Measurements from ENCODE around the gene D2HGDH. TPM values are rescaled to one million over a fixed set of nuclear protein-coding genes. Genes with fewer than 3 reads are reported as not detected.
A peak's percentile ranks its signal among the peaks of the same experiment; 100 is the strongest.

D2HGDH gene
- total and polyA plus RNA-seq, 4 donors: 4.1 to 69.8 (median 25.2) TPM

DNA sequence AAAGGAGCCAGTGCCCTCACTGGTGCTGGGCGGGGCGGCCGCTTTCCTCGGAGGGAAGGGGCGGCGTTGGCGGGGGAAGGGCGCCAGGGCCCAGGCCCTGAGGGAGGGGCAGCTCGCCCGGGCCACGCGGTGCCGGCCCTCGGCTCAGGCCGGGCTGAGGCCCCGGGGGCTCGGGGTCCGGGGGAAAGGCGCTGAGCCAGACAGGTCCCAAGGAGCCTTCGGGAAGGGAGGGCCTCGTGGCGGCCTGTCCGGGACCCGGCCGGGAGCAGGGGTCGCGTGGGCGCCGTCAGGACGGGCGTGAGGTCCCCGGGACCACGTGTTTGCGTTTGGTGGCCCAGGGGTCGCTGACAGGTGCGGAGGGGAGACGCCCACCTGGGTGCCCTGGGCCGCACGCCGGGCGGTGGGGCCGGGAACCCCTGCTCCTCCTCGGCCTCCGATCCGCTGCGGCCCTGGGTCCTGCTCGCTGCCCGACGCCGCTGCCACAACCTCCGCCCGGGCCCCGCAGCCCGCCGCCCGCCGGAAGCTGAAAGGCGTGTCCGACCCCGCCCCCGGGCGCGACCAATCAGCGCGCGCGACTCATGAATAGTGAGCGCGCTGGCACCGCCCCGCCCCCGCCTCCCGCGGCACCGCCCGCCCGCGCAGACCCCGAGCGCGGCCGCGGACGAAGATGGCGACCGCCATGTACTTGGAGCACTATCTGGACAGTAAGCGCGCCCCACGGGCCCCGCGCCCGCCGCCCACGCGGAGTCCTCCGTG lies 32.9 kb upstream of the D2HGDH start, which contains the start of gene ING5:
Gene ING5, plus strand, starts transcription at position 641 of the 756 bp plus-strand sequence. Its CDS starts 27 bp downstream, at position 668.
- intact Hi-C loops (cut with DNase I): loop anchor here in 1 of 2 donors (1.0 kb wide), 1 partner anchor 14 kb away; no protein-coding TSS in a partner anchor
- Histone ChIP-seq H3K27me3 (ENCODE audit: control insufficient read depth in 1 of 2, insufficient read depth in 2 of 2, low read length in 1 of 2) (no peaks in the 10 kb centered on the region), H3K9me3 (ENCODE audit: control insufficient read depth, low read length) (no peaks in the 10 kb centered on the region), H3K36me3 (ENCODE audit: control insufficient read depth in 1 of 2, insufficient read depth in 2 of 2, low read length in 1 of 2) (peaks cover 0 to 7% of the 10 kb centered on the region in 2 donors), H3K4me3 (ENCODE audit: low read length in 2 of 2) (peak within 1 kb of the TSS; percentile 75 to 84), H3K4me1 (ENCODE audit: control insufficient read depth in 1 of 2, insufficient read depth in 2 of 2, low read length in 2 of 2) (no peaks in the 10 kb centered on the region), H3K27ac (ENCODE audit: low read depth in 1 of 2, low read length in 2 of 2) (peak within 1 kb of the TSS; percentile 67 to 80)
- ATAC-seq (ENCODE audit: low FRiP score) (peak; percentile 93), DNase-seq (peak; percentile 97 to 99)
- 0 to 1% methylated on average over 63 to 96 of the region's 96 CpGs for WGBS, 2 donors

GRCh38 chr2:241702155-241703031 lies 32.0 kb upstream of the D2HGDH start:
- DNase-seq: peak; percentile 88 to 93
- 0 to 1% methylated on average over 58 to 98 of the region's 98 CpGs for WGBS, 2 donors
- Histone ChIP-seq H3K4me1 (ENCODE audit: control insufficient read depth in 1 of 2, insufficient read depth in 2 of 2, low read length in 2 of 2) (no peaks in the 10 kb centered on the region), H3K9me3 (ENCODE audit: control insufficient read depth, low read length) (no peaks in the 10 kb centered on the region), H3K27ac (ENCODE audit: low read depth in 1 of 2, low read length in 2 of 2) (peak overlapping the region; percentile 52 to 80), H3K27me3 (ENCODE audit: control insufficient read depth in 1 of 2, insufficient read depth in 2 of 2, low read length in 1 of 2) (no peaks in the 10 kb centered on the region), H3K4me3 (ENCODE audit: low read length in 2 of 2) (peak overlapping the region; percentile 75 to 84), H3K36me3 (ENCODE audit: control insufficient read depth in 1 of 2, insufficient read depth in 2 of 2, low read length in 1 of 2) (peaks cover 0 to 7% of the 10 kb centered on the region in 2 donors)
- ATAC-seq (ENCODE audit: low FRiP score): peak; percentile 96
- intact Hi-C loops (cut with DNase I): no loop called here

DNA sequence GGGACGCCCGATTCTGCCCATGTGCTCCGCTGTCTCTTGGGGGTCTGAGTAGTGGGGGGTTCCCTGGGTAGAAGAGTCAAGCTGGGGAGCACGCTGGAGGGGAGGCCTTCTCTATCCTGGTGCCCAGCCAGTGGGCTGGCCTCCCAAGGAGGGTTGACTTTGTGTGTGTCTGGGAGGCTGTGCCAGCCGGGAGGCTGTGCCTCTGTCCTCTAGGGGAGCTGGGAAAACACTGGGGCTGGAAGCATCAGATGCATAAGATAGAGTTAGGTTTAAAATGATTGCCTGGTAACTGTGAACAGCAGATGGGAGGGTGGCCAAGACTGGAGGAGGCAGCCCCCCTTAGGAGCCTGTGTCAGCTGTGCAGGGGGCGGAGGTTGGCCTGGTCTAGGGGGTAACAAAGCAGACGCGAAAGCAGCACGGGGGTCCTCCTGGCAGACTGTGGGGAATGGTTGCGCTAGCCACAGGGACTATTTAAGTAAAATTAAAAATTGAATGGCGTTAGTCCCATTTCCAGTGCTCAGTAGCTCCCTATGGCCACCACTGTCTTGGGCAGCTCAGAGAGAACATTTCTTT lies 31.3 kb upstream of the D2HGDH start:
- ATAC-seq (ENCODE audit: low FRiP score) (peak; percentile 1), DNase-seq (no peak)
- peak overlapping the region in 1 of 2 donors; percentile 15 for H3K27ac ChIP-seq (ENCODE audit: low read depth in 1 of 2, low read length in 2 of 2)
- H3K9me3 ChIP-seq (ENCODE audit: control insufficient read depth, low read length): no peaks in the 10 kb centered on the region
- intact Hi-C loops (cut with DNase I): no loop called here
- H3K4me1 ChIP-seq (ENCODE audit: control insufficient read depth in 1 of 2, insufficient read depth in 2 of 2, low read length in 2 of 2): no peaks in the 10 kb centered on the region
- no peaks in the 10 kb centered on the region for H3K27me3 ChIP-seq (ENCODE audit: control insufficient read depth in 1 of 2, insufficient read depth in 2 of 2, low read length in 1 of 2)
- peaks cover 0 to 7% of the 10 kb centered on the region in 2 donors for H3K36me3 ChIP-seq (ENCODE audit: control insufficient read depth in 1 of 2, insufficient read depth in 2 of 2, low read length in 1 of 2)
- WGBS, 2 donors: 25 to 29% methylated on average over 11 of the region's 11 CpGs
- peak overlapping the region; percentile 75 to 84 for H3K4me3 ChIP-seq (ENCODE audit: low read length in 2 of 2)

- H3K27ac ChIP-seq (ENCODE audit: low read depth in 1 of 2, low read length in 2 of 2): no peak overlapping the region
- H3K27me3 ChIP-seq (ENCODE audit: control insufficient read depth in 1 of 2, insufficient read depth in 2 of 2, low read length in 1 of 2): no peaks in the 10 kb centered on the region
- no peaks in the 10 kb centered on the region for H3K9me3 ChIP-seq (ENCODE audit: control insufficient read depth, low read length)
- no peak overlapping the region for H3K4me3 ChIP-seq (ENCODE audit: low read length in 2 of 2)
- intact Hi-C loops (cut with DNase I): no loop called here
- no peaks in the 10 kb centered on the region for H3K4me1 ChIP-seq (ENCODE audit: control insufficient read depth in 1 of 2, insufficient read depth in 2 of 2, low read length in 2 of 2)
- ATAC-seq (ENCODE audit: low FRiP score): no peak
- WGBS, 2 donors: 97 to 98% methylated on average over 6 of the region's 6 CpGs
- no peak for DNase-seq
- H3K36me3 ChIP-seq (ENCODE audit: control insufficient read depth in 1 of 2, insufficient read depth in 2 of 2, low read length in 1 of 2): peaks cover 4 to 10% of the 10 kb centered on the region in 2 donors
Observed at GRCh38 chr2:241706537-241706936, 27.9 kb upstream of the D2HGDH start.

DNA sequence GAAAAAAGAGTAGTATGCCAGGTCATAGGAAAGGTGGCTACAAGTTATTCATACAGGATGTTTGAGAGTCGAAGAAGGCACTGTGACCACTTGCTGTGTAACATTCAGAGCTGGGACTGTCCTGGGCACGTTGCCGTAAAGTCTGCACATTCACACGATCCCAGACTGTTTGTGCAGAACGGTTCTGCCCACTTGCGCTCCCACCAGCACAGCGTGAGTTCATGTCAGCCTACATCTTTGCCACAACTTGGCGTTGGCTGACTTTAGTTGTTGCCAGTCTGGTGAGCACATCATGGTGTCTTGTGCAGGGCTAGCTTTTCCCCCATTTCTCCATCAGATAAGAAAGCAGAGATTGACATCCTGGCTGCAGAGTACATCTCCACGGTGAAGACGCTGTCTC lies 25.6 kb upstream of the D2HGDH start:
- H3K9me3 ChIP-seq (ENCODE audit: control insufficient read depth, low read length): no peaks in the 10 kb centered on the region
- H3K27ac ChIP-seq (ENCODE audit: low read depth in 1 of 2, low read length in 2 of 2): no peak overlapping the region
- DNase-seq (no peak), ATAC-seq (ENCODE audit: low FRiP score) (no peak)
- peaks cover 9 to 13% of the 10 kb centered on the region in 2 donors for H3K36me3 ChIP-seq (ENCODE audit: control insufficient read depth in 1 of 2, insufficient read depth in 2 of 2, low read length in 1 of 2)
- intact Hi-C loops (cut with DNase I): no loop called here
- H3K27me3 ChIP-seq (ENCODE audit: control insufficient read depth in 1 of 2, insufficient read depth in 2 of 2, low read length in 1 of 2): no peaks in the 10 kb centered on the region
- H3K4me3 ChIP-seq (ENCODE audit: low read length in 2 of 2): no peak overlapping the region
- H3K4me1 ChIP-seq (ENCODE audit: control insufficient read depth in 1 of 2, insufficient read depth in 2 of 2, low read length in 2 of 2): no peaks in the 10 kb centered on the region
- WGBS, 2 donors: 85 to 88% methylated on average over 10 of the region's 10 CpGs

DNA sequence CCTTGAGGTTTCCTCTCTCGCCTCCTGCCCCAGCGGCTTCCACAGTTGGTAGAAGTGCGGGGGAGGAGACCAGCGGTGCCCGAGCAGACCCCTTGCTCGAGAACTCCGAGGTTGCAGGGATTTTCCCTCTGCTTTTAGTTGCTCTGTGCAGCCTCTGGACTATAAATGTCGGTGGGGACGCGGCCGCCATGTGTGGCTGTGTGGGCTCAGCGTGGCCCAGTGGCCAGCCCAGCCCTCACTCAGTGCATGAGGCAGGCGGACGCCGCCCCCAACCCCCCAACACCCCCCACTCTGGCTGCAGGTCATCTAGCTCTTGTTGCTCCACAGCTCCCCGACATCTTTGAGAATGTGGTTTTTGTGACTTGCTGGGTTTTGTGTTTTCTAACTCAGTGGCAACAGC lies 15.3 kb upstream of the D2HGDH start:
- no peaks in the 10 kb centered on the region for H3K4me1 ChIP-seq (ENCODE audit: control insufficient read depth in 1 of 2, insufficient read depth in 2 of 2, low read length in 2 of 2)
- DNase-seq (no peak), ATAC-seq (ENCODE audit: low FRiP score) (no peak)
- H3K27ac ChIP-seq (ENCODE audit: low read depth in 1 of 2, low read length in 2 of 2): no peak overlapping the region
- H3K4me3 ChIP-seq (ENCODE audit: low read length in 2 of 2): no peak overlapping the region
- H3K27me3 ChIP-seq (ENCODE audit: control insufficient read depth in 1 of 2, insufficient read depth in 2 of 2, low read length in 1 of 2): no peaks in the 10 kb centered on the region
- 91 to 93% methylated on average over 14 to 16 of the region's 16 CpGs for whole genome bisulfite sequencing, 2 donors
- peaks cover 0 to 5% of the 10 kb centered on the region in 2 donors for H3K36me3 ChIP-seq (ENCODE audit: control insufficient read depth in 1 of 2, insufficient read depth in 2 of 2, low read length in 1 of 2)
- intact Hi-C loops (cut with DNase I): no loop called here
- H3K9me3 ChIP-seq (ENCODE audit: control insufficient read depth, low read length): no peaks in the 10 kb centered on the region

DNA sequence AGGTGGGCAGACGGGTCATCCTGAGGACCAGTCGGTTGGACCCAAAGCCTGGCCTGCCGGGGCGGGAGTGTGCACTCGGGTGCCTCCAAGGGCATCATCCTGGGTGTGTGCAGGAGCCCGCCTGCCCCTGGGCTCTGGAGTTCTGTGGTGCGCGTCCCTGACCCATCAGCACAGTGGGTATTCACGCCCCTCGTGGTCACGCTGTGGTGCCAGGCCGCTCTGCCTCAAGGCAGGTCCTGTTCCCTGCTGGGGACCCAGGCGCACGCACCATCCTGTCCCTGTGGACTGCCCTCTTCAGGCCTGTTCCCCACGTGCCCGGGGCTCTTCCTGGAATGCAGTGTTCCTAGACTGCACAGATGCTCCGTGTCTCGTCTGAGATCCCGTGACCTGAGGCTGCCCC lies 14.3 kb upstream of the D2HGDH start:
- no peaks in the 10 kb centered on the region for H3K4me1 ChIP-seq (ENCODE audit: control insufficient read depth in 1 of 2, insufficient read depth in 2 of 2, low read length in 2 of 2)
- intact Hi-C loops (cut with DNase I): loop anchor here in 1 of 2 donors (10.0 kb wide), 1 partner anchor 155 kb away; no protein-coding TSS in a partner anchor
- WGBS, 2 donors: 93% methylated on average over 19 of the region's 19 CpGs

GRCh38 chr2:241720560-241720959 lies 13.9 kb upstream of the D2HGDH start:
- WGBS, 2 donors: 91 to 92% methylated on average over 15 of the region's 15 CpGs
- no peak overlapping the region for H3K27ac ChIP-seq (ENCODE audit: low read depth in 1 of 2, low read length in 2 of 2)
- H3K4me3 ChIP-seq (ENCODE audit: low read length in 2 of 2): no peak overlapping the region
- peaks cover 0 to 5% of the 10 kb centered on the region in 2 donors for H3K36me3 ChIP-seq (ENCODE audit: control insufficient read depth in 1 of 2, insufficient read depth in 2 of 2, low read length in 1 of 2)
- H3K4me1 ChIP-seq (ENCODE audit: control insufficient read depth in 1 of 2, insufficient read depth in 2 of 2, low read length in 2 of 2): no peaks in the 10 kb centered on the region
- ATAC-seq (ENCODE audit: low FRiP score) (no peak), DNase-seq (no peak)
- H3K9me3 ChIP-seq (ENCODE audit: control insufficient read depth, low read length): no peaks in the 10 kb centered on the region
- H3K27me3 ChIP-seq (ENCODE audit: control insufficient read depth in 1 of 2, insufficient read depth in 2 of 2, low read length in 1 of 2): no peaks in the 10 kb centered on the region
- intact Hi-C loops (cut with DNase I): loop anchor here in 1 of 2 donors (10.0 kb wide), 1 partner anchor 154 kb away; no protein-coding TSS in a partner anchor

More for the DNA sequence above, 14.3 kb upstream of the D2HGDH start:
- no peak overlapping the region for H3K27ac ChIP-seq (ENCODE audit: low read depth in 1 of 2, low read length in 2 of 2)
- ATAC-seq (ENCODE audit: low FRiP score) (no peak), DNase-seq (no peak)
- no peaks in the 10 kb centered on the region for H3K9me3 ChIP-seq (ENCODE audit: control insufficient read depth, low read length)
- H3K27me3 ChIP-seq (ENCODE audit: control insufficient read depth in 1 of 2, insufficient read depth in 2 of 2, low read length in 1 of 2): no peaks in the 10 kb centered on the region
- no peak overlapping the region for H3K4me3 ChIP-seq (ENCODE audit: low read length in 2 of 2)
- H3K36me3 ChIP-seq (ENCODE audit: control insufficient read depth in 1 of 2, insufficient read depth in 2 of 2, low read length in 1 of 2): peaks cover 0 to 5% of the 10 kb centered on the region in 2 donors
